Measurements from ENCODE around the gene MYL7.
"Not testable (repeated sequence)": the region's sequence is repeated elsewhere in the genome, so short reads cannot be mapped to it uniquely, and the experiment has no call there.

MYL7 gene

DNA sequence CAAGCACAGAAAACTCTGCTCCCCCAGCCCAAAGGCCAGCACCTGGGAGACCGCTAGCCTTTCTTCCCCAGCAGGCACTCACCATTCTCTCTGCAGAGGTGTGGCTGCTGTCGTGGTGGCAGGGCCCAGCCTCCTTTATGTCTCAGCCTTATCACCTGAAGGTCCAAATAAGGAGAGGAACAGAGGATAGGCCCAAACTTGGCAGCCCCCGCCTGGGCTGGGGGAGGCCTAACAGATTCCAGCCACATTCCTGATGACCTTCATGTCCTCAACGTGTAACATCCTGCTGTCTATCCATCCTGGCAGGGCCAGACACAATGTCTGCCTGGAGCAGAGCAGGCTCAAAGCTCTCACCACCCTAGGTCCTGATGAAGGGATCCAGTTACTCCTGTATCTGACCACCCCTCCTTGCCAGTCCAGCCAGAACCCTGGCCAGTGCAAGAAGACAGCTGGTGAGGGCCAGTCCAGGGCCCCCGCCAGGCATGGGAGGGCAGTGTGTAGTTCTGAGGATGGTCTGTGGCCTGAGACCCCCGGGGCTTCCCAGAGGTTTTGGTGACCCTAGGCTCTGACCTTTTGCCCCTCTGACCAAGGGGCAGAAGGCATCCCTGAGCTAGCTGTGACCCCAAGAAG is at the start of gene MYL7:
TSS of gene MYL7 (minus strand) at position 112 of the 630 bp plus-strand sequence. CDS start at position 85, 27 bp downstream.
- no peak for DNase-seq (ENCODE audit: low read depth)

DNA sequence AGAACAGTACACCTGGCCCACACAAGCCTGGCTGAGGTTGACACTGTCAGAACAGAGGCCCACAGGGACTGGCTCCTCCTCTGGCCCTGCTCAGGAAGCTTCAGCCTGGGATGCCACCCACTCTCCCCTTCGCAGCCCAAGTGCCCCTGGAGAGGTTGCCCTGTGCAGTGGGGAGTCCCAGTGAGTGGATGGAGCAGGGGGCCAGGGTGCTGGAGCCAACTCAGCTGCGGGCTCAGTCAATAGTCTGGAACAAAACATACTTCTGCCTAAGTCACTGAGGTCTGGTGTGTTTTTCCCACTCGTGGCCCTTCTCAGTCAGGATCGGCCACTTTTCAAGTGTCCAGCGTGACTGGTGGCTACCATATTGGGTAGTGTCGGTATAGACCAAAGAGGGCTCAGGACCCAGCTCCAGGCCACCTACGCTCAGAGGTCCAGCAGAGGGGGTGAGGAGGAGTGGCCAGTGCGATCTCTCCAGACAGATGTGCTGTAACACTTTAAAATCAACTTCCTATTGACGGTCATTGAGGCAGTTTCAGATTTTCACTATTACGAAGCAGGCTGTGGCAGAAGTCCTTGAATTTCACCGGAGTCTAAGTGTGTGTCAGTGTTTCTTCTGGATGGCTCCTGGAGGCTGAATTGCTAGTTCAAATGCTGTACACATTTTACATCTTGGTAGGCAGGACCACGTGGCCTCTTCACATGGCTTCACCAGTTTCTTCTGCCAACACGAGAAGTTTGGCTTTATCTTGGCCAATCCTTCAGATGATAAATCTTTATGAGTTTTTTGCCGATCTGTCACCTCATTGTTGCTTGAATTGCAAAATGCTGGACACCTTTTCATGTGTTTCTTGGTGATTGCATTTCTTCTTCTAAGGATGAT is 49.1 kb upstream of the MYL7 start:
- no peak for DNase-seq (ENCODE audit: low read depth)

- DNase-seq (ENCODE audit: low read depth) = no peak
These were observed 48.3 kb upstream of the MYL7 start, which contains the start of gene GCK for GRCh38 chr7:44189286-44189992. Gene GCK, minus strand, starts transcription at chr7:44189439. Its CDS starts 486 bp downstream, at chr7:44188953.

DNA sequence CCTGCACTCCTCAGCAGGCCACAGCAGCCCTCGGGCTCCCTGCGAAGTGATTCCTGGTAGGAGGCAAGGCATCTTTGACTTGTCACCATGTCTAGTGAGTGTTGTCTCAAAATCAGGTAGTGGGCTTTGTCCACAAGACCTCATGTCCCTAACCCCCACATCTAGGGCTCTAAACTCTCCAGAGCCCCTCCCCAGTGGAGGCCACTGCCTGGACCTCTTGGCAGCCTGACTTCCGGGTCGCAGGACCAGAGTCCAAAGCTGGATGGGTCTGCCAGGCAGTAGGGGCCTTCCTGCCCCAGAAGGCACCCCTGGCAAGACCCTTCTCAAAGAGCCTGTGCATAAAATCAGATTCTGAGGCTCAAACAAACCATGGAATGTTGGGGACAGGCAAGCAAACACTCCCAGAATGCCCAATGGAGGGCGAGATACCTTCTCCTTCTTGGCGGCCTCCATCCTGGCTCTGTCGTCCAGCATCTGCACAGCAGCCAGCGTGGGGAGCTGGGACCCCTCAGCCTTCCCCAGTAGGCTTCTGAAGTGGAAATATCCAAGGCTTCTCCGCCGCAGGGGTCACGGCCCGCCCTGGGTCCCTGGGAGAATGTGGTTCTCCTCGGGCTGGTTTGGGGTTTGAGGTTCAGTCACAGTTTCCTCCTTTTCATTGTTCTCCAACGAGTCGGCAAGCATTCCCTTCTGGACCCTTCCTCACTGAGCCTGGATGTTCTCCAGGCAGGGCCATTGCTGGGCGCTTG is 47.5 kb upstream of the MYL7 start:
- DNase-seq (ENCODE audit: low read depth) = no peak

DNA sequence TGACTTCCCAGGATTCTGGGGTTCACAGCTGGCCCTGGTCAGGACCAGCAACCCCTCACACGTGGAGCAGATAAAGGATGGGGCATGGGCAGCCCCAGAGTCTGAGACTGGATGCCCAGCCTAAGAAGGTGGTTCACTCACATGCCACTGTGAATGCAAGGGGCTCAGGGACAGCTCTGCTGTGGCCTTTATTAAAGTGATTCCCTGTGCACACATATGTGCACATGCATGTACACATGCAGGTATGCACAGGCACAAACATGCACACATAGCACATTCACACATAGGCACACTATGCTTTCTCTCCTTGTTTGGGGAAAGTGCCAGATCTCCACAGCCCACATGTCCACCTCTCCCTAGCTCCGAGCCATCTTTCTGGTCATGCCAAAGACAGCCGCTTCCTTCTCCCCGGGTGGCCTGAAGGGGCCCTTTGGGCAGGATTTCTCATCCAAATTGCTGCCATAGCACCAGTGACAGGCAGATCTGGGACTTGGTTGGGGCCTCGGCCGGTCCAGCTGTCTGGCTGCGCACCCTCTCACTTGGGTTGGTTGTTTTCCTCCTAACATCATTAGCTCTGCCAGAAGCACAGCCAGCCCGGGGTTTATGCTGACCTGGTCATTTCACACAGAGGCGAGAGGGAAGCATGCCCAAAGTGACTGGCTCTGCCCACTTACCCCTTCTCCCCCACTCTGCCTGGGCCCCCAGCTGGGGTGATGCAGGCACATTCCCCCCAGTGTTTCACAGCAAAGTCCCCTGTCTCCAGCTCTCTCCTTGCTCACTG is 46.7 kb upstream of the MYL7 start:
- no peak for DNase-seq (ENCODE audit: low read depth)

- no peak for DNase-seq (ENCODE audit: low read depth)
These were observed 45.6 kb upstream of the MYL7 start for GRCh38 chr7:44186736-44187135.

- DNase-seq (ENCODE audit: low read depth) = no peak
These were observed 44.6 kb upstream of the MYL7 start for GRCh38 chr7:44185729-44186128.

DNA sequence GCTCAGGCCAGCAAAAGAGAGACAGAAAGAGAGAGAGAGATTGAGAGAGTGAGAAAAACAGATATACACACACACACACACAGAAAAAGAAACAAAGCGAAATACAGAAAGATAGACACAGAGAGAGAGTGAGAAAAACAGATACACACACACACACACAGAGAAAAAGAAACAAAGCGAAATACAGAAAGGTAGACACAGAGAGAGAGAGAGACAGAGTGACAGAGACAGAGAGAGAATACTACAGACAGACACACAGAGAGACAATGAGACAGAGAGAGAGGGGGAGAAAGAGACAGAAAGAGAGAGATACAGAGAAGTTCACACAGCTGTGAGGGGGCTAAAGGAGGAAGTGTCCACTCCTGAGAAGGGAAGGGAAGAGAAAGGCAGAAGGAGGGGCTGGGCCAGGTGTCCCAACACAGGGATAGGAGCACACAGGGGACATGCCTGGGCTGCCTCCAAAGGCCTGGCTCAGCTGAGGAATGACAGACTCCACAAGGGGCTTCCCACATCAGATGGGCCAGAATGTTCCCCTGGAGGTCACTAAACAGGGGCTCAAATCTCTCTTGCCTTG is 43.8 kb upstream of the MYL7 start:
- DNase-seq (ENCODE audit: low read depth) = no peak

DNA sequence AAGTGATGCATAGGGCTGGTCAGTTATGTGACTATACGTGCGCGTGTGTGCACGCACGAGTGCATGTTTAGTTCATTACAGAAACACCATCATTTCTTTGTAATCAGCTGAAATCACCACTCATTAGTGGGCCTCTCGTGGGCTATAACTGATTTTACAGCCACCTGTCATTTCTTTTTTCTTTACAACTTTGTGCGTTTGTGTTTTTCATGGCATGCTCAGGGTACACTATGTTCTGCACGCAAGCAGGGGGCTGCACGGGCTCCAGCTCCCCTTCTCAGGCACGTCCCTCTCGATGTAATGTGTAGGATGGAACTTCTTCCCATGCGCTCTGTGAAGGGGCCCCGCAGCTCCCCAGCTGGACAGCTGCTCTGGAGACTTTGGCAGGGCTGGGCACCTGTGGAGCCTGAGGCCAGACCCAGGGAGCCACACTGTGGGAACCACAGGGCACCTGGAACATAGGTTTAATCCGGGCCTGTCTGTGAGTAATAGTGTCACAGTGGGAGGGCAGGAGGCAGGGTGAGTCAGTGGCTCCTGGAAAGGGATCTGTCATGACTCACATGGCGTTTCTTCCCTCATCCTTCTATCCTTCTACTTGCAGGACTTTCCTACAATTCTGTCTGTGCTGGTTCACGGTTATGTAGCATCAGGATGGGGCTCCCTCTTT is 43.2 kb upstream of the MYL7 start:
- no peak for DNase-seq (ENCODE audit: low read depth)

GRCh38 chr7:44183386-44183785 is 42.3 kb upstream of the MYL7 start:
- DNase-seq (ENCODE audit: low read depth) = no peak

DNA sequence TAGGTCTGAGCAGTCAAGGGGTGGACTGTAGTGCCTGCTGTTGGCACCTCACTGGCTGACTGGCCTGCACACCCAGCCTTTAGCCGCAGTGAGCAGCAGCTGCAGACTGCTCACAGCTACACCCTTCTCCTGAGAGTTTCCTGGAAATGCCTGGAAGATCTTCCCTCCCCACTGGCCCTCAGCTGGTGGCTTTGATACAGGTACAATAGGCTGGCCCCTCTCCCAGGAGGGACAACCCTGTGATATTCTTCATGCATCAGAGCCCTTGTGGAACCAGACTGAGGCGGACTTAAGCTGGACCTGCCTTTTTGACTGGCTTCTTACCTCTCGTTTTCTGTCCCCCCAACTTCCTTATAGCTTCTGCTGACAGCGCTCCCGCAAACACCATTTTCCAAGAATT is 41.7 kb upstream of the MYL7 start:
- no peak for DNase-seq (ENCODE audit: low read depth)

- no peak for DNase-seq (ENCODE audit: low read depth)
These were observed 39.5 kb upstream of the MYL7 start for GRCh38 chr7:44180631-44181030.

DNA sequence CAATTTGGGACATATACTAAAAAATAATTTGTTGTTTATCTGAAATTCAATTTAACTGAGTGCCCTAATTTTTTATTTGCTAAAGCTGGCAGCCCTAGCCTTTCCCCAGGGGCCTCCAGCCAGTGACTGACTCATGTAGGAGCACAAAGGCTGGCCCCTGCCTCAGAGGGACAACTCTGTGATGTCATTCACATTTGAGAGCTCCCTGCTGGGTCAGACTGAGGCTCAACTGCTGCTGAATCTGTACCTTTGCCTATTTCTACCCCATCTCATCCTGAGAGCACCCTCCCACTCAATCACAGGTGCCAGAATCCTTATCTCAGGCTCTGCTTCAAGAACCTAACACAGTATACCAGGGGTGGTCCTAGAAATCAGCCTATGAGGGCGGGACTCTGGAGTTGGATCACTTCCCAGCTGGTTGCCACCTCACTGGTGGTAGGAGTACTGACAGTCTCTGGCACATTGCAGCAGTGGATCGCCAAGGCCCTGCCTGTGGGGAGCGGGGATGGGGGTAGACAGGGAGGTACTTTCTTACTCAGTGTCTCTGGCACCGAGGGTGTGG is 36.5 kb upstream of the MYL7 start:
- DNase-seq (ENCODE audit: low read depth) = no peak

DNA sequence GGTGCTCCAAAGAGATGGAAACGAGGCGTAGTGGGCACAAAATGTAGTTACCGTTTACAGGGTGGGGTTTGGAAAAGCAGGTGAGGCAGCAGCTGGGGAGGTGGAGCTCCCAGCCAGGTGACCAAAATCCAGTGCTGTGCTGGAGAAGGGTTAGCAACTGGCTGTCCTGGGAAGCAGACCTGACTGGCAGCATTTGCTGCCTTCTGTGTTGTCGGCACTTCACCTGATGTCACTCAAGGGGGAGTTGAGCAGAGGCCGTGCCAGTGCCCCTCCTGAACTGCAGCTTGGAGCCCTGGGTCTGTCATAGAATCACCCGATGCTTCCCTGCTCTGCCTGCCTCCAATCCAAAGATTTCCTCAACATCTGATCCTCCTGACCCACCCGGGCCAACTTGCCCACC is 35.4 kb upstream of the MYL7 start:
- DNase-seq (ENCODE audit: low read depth) = no peak

DNA sequence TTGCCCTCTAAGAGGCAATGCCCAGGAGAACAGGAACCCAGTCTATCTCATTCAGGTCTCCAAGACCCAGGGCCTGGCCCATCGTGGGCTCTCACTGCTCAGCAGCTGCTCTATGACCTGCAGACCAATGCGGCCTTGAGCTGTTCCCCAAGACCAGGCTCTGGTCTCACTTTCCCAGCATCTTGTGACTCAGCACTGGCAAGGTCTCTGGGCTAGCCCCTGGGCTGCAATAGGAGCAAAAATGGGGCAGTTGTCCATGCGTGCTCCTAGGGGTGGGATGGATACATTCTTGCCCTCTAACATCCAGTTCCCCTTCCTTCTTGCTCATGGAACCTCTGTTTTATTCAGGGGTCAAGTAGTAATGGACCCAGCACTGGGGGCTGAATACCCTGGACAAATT is 34.6 kb upstream of the MYL7 start:
- DNase-seq (ENCODE audit: low read depth) = no peak

GRCh38 chr7:44174694-44174948 is 33.5 kb upstream of the MYL7 start:
- DNase-seq (ENCODE audit: low read depth) = not testable (repeated sequence)

DNA sequence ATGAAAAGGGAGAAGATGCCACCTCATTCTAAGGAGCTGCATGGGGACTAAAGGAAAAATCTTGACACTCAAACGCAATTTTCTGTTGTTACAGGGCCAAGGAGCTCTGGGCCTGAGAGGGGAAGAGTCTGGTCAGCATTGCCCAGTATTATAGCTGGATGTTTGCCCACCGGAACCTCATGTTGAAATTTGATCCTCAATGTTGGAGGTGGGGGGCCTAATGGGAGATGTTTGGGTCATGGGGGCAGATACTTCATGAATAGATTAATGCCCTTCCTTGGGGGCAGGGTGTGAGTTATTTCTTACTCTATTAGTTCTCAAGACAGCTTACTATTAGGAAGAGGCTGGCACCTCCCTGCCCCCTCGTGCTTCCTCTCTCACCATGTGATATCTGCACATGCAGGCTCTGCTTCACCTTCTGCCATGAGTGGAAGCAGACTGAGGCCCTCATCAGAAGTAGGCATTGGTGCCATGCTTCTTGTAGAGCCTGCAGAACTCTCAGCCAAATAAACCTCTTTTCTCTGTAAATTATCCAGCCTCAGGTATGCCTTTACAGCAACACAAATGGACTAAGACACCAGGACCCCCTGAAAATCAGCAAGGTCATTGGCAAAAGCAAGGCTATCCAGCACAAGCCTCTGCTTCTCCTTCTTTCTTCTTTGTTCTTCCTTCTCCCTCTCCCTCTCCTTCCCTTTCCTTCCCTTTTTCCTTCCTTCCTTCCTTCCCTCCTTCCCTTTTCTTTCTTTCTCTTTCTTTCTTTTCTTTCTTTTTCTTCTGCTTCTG is 33.0 kb upstream of the MYL7 start:
- DNase-seq (ENCODE audit: low read depth) = no peak

GRCh38 chr7:44172803-44173424 is 31.8 kb upstream of the MYL7 start:
- no peak for DNase-seq (ENCODE audit: low read depth)

- no peak for DNase-seq (ENCODE audit: low read depth)
These were observed 31.2 kb upstream of the MYL7 start for GRCh38 chr7:44172352-44172751.
